Measurements from ENCODE around the gene YEATS4.

DNA sequence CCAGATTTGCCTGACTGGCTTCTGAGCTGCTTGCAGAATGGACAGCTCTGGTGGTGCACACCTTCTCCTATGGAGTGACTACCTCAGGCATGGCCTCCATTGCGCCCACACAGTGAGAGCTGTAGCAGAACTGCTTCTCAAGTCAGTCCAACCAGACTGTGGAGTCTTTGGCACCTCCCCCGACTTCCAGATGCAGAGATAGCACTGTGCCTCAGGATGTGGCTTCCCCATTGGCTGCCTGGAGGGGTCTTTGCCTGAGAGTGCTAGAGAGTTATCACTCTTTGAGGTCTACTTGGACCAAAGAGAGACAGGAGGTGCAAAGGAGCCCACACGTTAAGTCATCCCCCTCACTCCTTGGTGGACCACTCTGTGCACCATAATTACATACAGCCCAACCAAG is 65.9 kb downstream of the YEATS4 start:
- TF ChIP-seq CTCF (IDR thresholded peaks at IDR 0.05 in 4 of 5, conservative IDR thresholded peaks at IDR 0.05 in 1 of 5) (no peak), POLR2A (IDR thresholded peaks at IDR 0.05) (no peak)
